B cell (primary cell): ENCODE results near the gene GGN. TPM values are rescaled to one million over a fixed set of nuclear protein-coding genes. Genes with fewer than 3 reads are reported as not detected.
"Not testable (repeated sequence)": the region's sequence is repeated elsewhere in the genome, so short reads cannot be mapped to it uniquely, and the experiment has no call there.

ENCODE experiments used
- ATAC-seq: fragments of 200-7000 bp; cut with Tn5 transposase; one replicate; pipeline ENCODE4 v1.10.0; 2021; ENCODE audit warnings: low read depth, mild to moderate bottlenecking, moderate number of reproducible peaks, moderate library complexity
- CTCF ChIA-PET: fragments of 350-600 bp; sonication (Branson Sonifier 250); formaldehyde crosslinking; loops from one replicate; lab custom pipeline; 2021; ENCODE audit warnings: antibody characterized with exemption, inconsistent platforms; lab: Charles Lee
- POLR2A ChIA-PET: fragments of 350-600 bp; sonication (Branson Sonifier 250); formaldehyde crosslinking; loops from one replicate; lab custom pipeline; 2021; ENCODE audit warnings: antibody characterized with exemption; lab: Charles Lee
- DNase-seq: peaks from one replicate; pipeline ENCODE4 v3.0.0; 2013
- H2AFZ ChIP-seq: 2 replicates; pipeline ENCODE4 v1.6.1; 2012; ENCODE audit warnings: mild to moderate bottlenecking, low read depth, low read length; ENCODE audit not compliant: insufficient read depth, poor library complexity, severe bottlenecking
- H3K27ac ChIP-seq, 2 donors: 1 replicate in 1 of 2; 2 replicates in 1 of 2; pipeline ENCODE4 v1.5.1; 2012 to 2013; ENCODE audit warnings: low read length in 2 of 2, mild to moderate bottlenecking in 2 of 2, moderate library complexity in 1 of 2
- H3K27me3 ChIP-seq, 4 experiments: fragments of 200-600 bp in 1 of 4; sonication (generic) in 1 of 4; replicated peaks in 1 of 4; 1 replicate in 2 of 4; 2 replicates in 2 of 4; pipeline versions ENCODE4 v1.6.1 to v1.7.0; 2013 to 2016; ENCODE audit warnings: low read length in 3 of 4, mild to moderate bottlenecking in 2 of 4, mixed read lengths in 1 of 4, moderate library complexity in 1 of 4; ENCODE audit not compliant: insufficient read depth in 4 of 4, control insufficient read depth in 3 of 4; ENCODE audit errors: control extremely low read depth in 1 of 4
- H3K36me3 ChIP-seq, 2 experiments: replicated peaks in 1 of 2; 1 replicate in 1 of 2; 2 replicates in 1 of 2; pipeline versions ENCODE4 v1.6.1 to v1.7.1; 2013; ENCODE audit warnings: low read length in 1 of 2; ENCODE audit not compliant: insufficient read depth in 2 of 2, control insufficient read depth in 1 of 2; ENCODE audit errors: control extremely low read depth in 1 of 2, extremely low read depth in 1 of 2
- H3K4me1 ChIP-seq, 2 donors: fragments of 200-600 bp in 1 of 2; sonication (generic) in 1 of 2; 1 replicate in 1 of 2; 2 replicates in 1 of 2; pipeline versions ENCODE4 v1.5.1 to v1.6.1; 2013 to 2017; ENCODE audit warnings: low read length in 2 of 2; ENCODE audit not compliant: control insufficient read depth in 2 of 2, insufficient read depth in 2 of 2
- H3K4me2 ChIP-seq: replicated peaks from 2 replicates; pipeline ENCODE3; 2012; ENCODE audit warnings: mild to moderate bottlenecking, low read depth, low read length; ENCODE audit not compliant: poor library complexity, severe bottlenecking
- H3K4me3 ChIP-seq, 5 experiments: fragments of 200-600 bp in 1 of 5; sonication (generic) in 1 of 5; 1 replicate in 3 of 5; 2 replicates in 2 of 5; pipeline versions ENCODE4 v1.5.1 to v1.7.0; 2011 to 2016; ENCODE audit warnings: low read length in 4 of 5, mild to moderate bottlenecking in 4 of 5, low read depth in 2 of 5, control low read depth in 1 of 5, moderate library complexity in 1 of 5; ENCODE audit not compliant: insufficient read depth in 1 of 5; ENCODE audit errors: control extremely low read depth in 1 of 5, extremely low read depth in 1 of 5
- H3K79me2 ChIP-seq: fragments of 200-600 bp; sonication (generic); one replicate; pipeline ENCODE4 v1.6.0; 2016; ENCODE audit warnings: low read length; ENCODE audit not compliant: control insufficient read depth, insufficient read depth
- H3K9ac ChIP-seq: fragments of 200-600 bp; sonication (generic); 2 replicates; pipeline ENCODE4 v1.6.1; 2017; ENCODE audit warnings: mild to moderate bottlenecking, low read length, moderate library complexity
- H3K9me3 ChIP-seq, 3 donors: one replicate each; pipeline versions ENCODE4 v1.6.1 to v1.7.1; 2013; ENCODE audit warnings: low read length in 2 of 3; ENCODE audit not compliant: control insufficient read depth in 2 of 3, insufficient read depth in 1 of 3; ENCODE audit errors: control extremely low read depth in 1 of 3
- H4K20me1 ChIP-seq: 2 replicates; pipeline ENCODE4 v1.6.0; 2012; ENCODE audit warnings: mild to moderate bottlenecking, low read length; ENCODE audit not compliant: insufficient read depth, control insufficient read depth, poor library complexity, severe bottlenecking
- H3K27ac Mint-ChIP-seq: one replicate; pipeline ENCODE4 v1.8.0; 2021; ENCODE audit warnings: mixed read lengths
- H3K27me3 Mint-ChIP-seq: one replicate; pipeline ENCODE4 v1.8.0; 2021; ENCODE audit warnings: mixed read lengths
- H3K4me1 Mint-ChIP-seq: one replicate; pipeline ENCODE4 v1.8.0; 2021; ENCODE audit warnings: mixed read lengths
- H3K4me3 Mint-ChIP-seq: one replicate; pipeline ENCODE4 v1.8.0; 2021; ENCODE audit warnings: mixed read lengths
- H3K9me3 Mint-ChIP-seq: one replicate; pipeline ENCODE4 v1.8.0; 2022; ENCODE audit warnings: mixed read lengths; ENCODE audit not compliant: insufficient read depth
- EZH2 ChIP-seq: IDR thresholded peaks from 2 replicates; pipeline ENCODE4 v1.6.1; 2012; ENCODE audit warnings: borderline replicate concordance, low read depth, mild to moderate bottlenecking, moderate library complexity, low read length; ENCODE audit not compliant: insufficient read depth, poor library complexity, severe bottlenecking
- WGBS: methylation state at CpG from one replicate; pipeline ENCODE4 v1.1.5; 2013; ENCODE audit warnings: missing lambda C conversion rate; ENCODE audit not compliant: insufficient coverage; 5-methylcytosine and 5-hydroxymethylcytosine counted together
- intact Hi-C: fragments of 100-400 bp; cut with micrococcal nuclease; formaldehyde crosslinking; loops from one replicate; pipeline ENCODE4 v1.10.0; 2022
- polyA plus RNA-seq: library from polyadenylated mRNA; depleted of rRNA; stranded (reverse); fragments of >200 nt; gene quantifications from 2 replicates; pipeline ENCODE4 v1.2.3, GENCODE V29; 2012
- total RNA-seq, 2 donors: library from RNA; stranded (reverse); fragments of 120-200 nt in 1 of 2; gene quantifications; 1 replicate in 1 of 2; 2 replicates in 1 of 2; pipeline versions ENCODE4 v1.2.3 to v1.2.4, GENCODE V29; 2013 to 2022
- TF ChIP-seq, protein P1 (sequence below): fragments of 200-600 bp; IDR thresholded peaks from one replicate; pipeline ENCODE4 v1.8.0; 2022; ENCODE audit warnings: antibody characterized with exemption, mild to moderate bottlenecking

Gene GGN
- total and polyA plus RNA-seq, 2 donors (not counting 1 experiment from before 2014, with no cell fraction given), result 0.34 TPM; not detected in 1

DNA sequence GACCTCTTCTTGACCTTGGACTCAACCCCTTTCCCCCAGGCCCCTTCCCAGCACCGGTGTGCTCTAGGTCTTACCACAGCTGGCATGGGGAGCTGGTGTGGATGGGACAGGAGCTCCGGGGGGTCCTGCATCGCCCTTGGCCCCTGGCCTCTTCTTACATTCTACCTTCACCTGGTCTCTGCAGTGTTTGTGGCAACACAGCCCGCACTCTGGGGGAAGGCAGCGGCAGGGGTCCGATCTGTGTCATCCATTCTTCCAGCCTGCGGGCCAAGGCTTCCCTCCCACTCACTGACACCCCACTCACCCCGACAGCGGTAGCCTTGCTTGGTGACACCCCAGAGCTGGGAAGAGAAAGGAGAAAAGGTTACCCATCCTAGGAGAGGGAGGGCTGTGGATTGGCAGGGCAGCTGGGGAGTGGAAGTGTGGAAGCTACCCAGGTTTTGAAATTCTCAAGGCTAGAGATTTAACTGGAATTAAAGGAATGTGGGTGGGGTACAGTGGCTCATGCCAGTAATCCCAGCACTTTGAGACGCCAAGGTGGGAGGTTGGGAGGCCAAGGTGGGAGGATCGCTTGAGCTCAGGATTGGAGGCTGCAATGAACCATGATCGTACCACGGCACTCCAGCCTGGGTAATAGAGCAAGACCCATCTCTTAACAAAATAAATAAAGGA lies 23.3 kb upstream of the GGN start:
- Histone ChIP-seq H3K27ac (no peak overlapping the region), H3K27me3 (no peaks in the 10 kb centered on the region), H3K9ac (no peak overlapping the region), H4K20me1 (no peaks in the 10 kb centered on the region), H3K4me1 (no peaks in the 10 kb centered on the region), H3K4me3 (no peak overlapping the region), H3K36me3 (peaks cover 2 to 14% of the 10 kb centered on the region in 2 experiments), H3K79me2 (no peaks in the 10 kb centered on the region), H3K4me2 (no peak overlapping the region), H3K9me3 (no peaks in the 10 kb centered on the region), H2AFZ (no peak overlapping the region)
- Mint-ChIP-seq H3K9me3 (no peaks in the 10 kb centered on the region), H3K4me3 (no peak overlapping the region), H3K27me3 (no peaks in the 10 kb centered on the region), H3K27ac (no peak overlapping the region), H3K4me1 (no peaks in the 10 kb centered on the region)
- no peak for ATAC-seq
- ChIA-PET POLR2A (interaction anchor here (1.3 kb wide), 1 partner anchor 9 kb away, joined by 4 read pairs; the partner anchor contains the start of gene FAM98C), CTCF (interaction anchor here (0.6 kb wide), 1 partner anchor 223 kb away, joined by 3 read pairs; no protein-coding TSS in a partner anchor)
- WGBS, result 100% methylated on average over 1 of the region's 13 CpGs
- intact Hi-C loops, result no loop called here
- TF ChIP-seq, protein P1, sequence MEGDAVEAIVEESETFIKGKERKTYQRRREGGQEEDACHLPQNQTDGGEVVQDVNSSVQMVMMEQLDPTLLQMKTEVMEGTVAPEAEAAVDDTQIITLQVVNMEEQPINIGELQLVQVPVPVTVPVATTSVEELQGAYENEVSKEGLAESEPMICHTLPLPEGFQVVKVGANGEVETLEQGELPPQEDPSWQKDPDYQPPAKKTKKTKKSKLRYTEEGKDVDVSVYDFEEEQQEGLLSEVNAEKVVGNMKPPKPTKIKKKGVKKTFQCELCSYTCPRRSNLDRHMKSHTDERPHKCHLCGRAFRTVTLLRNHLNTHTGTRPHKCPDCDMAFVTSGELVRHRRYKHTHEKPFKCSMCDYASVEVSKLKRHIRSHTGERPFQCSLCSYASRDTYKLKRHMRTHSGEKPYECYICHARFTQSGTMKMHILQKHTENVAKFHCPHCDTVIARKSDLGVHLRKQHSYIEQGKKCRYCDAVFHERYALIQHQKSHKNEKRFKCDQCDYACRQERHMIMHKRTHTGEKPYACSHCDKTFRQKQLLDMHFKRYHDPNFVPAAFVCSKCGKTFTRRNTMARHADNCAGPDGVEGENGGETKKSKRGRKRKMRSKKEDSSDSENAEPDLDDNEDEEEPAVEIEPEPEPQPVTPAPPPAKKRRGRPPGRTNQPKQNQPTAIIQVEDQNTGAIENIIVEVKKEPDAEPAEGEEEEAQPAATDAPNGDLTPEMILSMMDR, result no peak
- no peak for TF ChIP-seq EZH2
- no peak for DNase-seq

DNA sequence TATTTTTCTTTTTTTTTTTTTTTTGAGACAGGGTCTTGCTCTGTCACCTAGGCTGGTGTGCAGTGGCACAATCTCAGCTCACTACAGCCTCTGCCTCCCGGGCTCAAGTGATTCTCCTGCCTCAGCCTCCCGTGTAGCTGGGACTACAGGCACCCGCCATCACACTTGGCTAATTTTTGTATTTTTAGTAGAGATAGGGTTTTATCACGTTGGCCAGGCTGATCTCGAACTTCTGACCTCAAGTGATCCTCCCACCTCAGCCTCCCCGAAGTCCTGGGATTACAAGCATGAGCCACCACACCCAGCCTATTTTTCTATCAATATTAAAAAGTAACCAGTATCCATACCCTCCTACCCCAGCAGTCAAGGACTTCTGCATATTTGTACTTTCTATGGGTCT lies 22.6 kb upstream of the GGN start:
- not testable (repeated sequence) for H3K4me3 Mint-ChIP-seq, H3K9me3 Mint-ChIP-seq, H3K27ac Mint-ChIP-seq

More for the DNA sequence above, 22.6 kb upstream of the GGN start:
- H3K27me3 Mint-ChIP-seq, H3K27me3 ChIP-seq, H3K4me2 ChIP-seq, H3K9ac ChIP-seq, H3K4me1 ChIP-seq, DNase-seq, intact Hi-C loops, H3K27ac ChIP-seq, ATAC-seq, POLR2A ChIA-PET, H3K4me3 ChIP-seq, H4K20me1 ChIP-seq, H3K79me2 ChIP-seq, H3K4me1 Mint-ChIP-seq, H2AFZ ChIP-seq, H3K9me3 ChIP-seq, CTCF ChIA-PET: not testable (repeated sequence)
- 80% methylated on average over 2 of the region's 6 CpGs for WGBS
- peaks cover 2 to 17% of the 10 kb centered on the region in 2 experiments for H3K36me3 ChIP-seq
